Measurements from ENCODE around the gene PAX5. TPM values are rescaled to one million over a fixed set of nuclear protein-coding genes. Genes with fewer than 3 reads are reported as not detected.

Gene PAX5
- polyA plus RNA-seq, 3 donors, result 0.03 to 0.15 TPM; not detected in 1

DNA sequence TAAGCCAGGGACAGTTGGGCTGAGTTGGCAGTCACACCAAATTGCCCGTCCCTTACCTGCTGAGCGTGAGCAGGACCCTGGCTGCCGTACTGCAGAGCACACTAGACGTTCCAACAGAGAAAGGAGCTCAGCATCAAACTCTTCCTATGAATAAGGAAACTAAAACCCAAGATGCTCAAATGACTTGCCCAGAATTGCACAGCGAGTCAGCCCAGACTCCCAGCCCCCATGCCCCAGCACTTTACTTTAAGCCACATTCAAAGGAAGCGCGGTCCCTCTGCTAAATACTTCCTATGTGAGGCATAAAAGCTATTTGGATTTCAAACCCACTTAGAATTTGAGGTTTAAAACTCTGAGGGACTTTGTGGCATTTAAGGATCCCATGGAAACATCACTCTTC, 23.9 kb downstream of the PAX5 start:
- intact Hi-C loops (cut with micrococcal nuclease), result no loop called here
- peaks cover 3% of the 10 kb centered on the region for H3K4me1 Mint-ChIP-seq
- TF ChIP-seq, protein P1, sequence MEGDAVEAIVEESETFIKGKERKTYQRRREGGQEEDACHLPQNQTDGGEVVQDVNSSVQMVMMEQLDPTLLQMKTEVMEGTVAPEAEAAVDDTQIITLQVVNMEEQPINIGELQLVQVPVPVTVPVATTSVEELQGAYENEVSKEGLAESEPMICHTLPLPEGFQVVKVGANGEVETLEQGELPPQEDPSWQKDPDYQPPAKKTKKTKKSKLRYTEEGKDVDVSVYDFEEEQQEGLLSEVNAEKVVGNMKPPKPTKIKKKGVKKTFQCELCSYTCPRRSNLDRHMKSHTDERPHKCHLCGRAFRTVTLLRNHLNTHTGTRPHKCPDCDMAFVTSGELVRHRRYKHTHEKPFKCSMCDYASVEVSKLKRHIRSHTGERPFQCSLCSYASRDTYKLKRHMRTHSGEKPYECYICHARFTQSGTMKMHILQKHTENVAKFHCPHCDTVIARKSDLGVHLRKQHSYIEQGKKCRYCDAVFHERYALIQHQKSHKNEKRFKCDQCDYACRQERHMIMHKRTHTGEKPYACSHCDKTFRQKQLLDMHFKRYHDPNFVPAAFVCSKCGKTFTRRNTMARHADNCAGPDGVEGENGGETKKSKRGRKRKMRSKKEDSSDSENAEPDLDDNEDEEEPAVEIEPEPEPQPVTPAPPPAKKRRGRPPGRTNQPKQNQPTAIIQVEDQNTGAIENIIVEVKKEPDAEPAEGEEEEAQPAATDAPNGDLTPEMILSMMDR (IDR thresholded peaks at IDR 0.05), result no peak
- no peaks in the 10 kb centered on the region for H4K20me1 ChIP-seq (ENCODE audit: insufficient read depth, low read length)
- no peaks in the 10 kb centered on the region for H3K4me1 ChIP-seq (ENCODE audit: control insufficient read depth in 1 of 2, insufficient read depth in 2 of 2, low read length in 2 of 2)
- H3K27me3 ChIP-seq (ENCODE audit: control insufficient read depth in 2 of 2, insufficient read depth in 2 of 2, low read length in 2 of 2), result peaks cover 3 to 58% of the 10 kb centered on the region in 2 donors
- H3K36me3 Mint-ChIP-seq, result peaks cover 0 to under 1% of the 10 kb centered on the region in 2 donors
- WGBS (ENCODE audit: insufficient coverage), result 78% methylated on average over 3 of the region's 7 CpGs
- H2AFZ ChIP-seq (ENCODE audit: insufficient read depth, low read depth, low read length, poor library complexity, severe bottlenecking), result no peak overlapping the region
- H3K9me3 Mint-ChIP-seq, result no peaks in the 10 kb centered on the region
- H3K4me3 ChIP-seq (replicated peaks in 1 of 3; ENCODE audit: low read depth in 2 of 3, low read length in 3 of 3), result no peak overlapping the region
- no peak overlapping the region for H3K4me3 Mint-ChIP-seq
- no peak overlapping the region for H3K4me2 ChIP-seq (replicated peaks; ENCODE audit: extremely low read depth, low read length, poor library complexity, severe bottlenecking)
- H3K79me2 ChIP-seq (ENCODE audit: insufficient read depth, low read length), result no peaks in the 10 kb centered on the region
- DNase-seq, result no peak
- H3K27ac Mint-ChIP-seq, result peak overlapping the region in 1 of 7 donors; percentile 61
- H3K27ac ChIP-seq (ENCODE audit: low read depth in 1 of 2, low read length in 2 of 2), result no peak overlapping the region
- no peak overlapping the region for H3K9ac ChIP-seq (ENCODE audit: insufficient read depth, low read length, poor library complexity, severe bottlenecking)
- H3K36me3 ChIP-seq (replicated peaks in 1 of 2; ENCODE audit: control insufficient read depth in 1 of 2, insufficient read depth in 2 of 2, low read length in 2 of 2), result no peaks in the 10 kb centered on the region
- H3K27me3 Mint-ChIP-seq (ENCODE audit: low read depth in 3 of 3), result peaks cover 34 to 67% (median 37%) of the 10 kb centered on the region in 3 donors
- H3K9me3 ChIP-seq (replicated peaks in 1 of 2; ENCODE audit: control insufficient read depth in 1 of 2, insufficient read depth in 1 of 2, low read length in 2 of 2), result no peaks in the 10 kb centered on the region

DNA sequence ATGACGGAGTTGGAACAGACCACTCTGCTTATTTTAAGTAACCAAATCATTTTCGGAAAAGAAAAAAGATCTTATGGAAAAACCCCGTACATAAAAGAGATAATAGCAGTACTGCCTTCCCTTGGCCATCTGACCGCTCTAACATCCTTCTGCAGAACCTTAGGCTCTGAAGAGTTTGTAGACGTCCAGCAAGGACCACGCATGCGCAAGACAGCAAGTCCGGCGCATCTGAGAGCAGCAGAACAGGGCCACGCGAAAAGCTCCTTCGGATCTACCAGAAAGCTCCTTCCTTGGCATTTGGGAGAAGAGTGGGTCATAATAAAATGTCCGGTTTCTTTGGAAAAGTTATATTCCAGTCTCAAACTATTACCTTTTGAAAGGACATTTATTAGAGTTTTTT, 26.8 kb downstream of the PAX5 start:
- H3K36me3 ChIP-seq (replicated peaks in 1 of 2; ENCODE audit: control insufficient read depth in 1 of 2, insufficient read depth in 2 of 2, low read length in 2 of 2), result no peaks in the 10 kb centered on the region
- H3K27me3 ChIP-seq (ENCODE audit: control insufficient read depth in 2 of 2, insufficient read depth in 2 of 2, low read length in 2 of 2), result peaks cover 23 to 71% of the 10 kb centered on the region in 2 donors
- no peak overlapping the region for H2AFZ ChIP-seq (ENCODE audit: insufficient read depth, low read depth, low read length, poor library complexity, severe bottlenecking)
- H3K9me3 Mint-ChIP-seq, result peaks cover 0 to 6% (median 0%) of the 10 kb centered on the region in 7 donors
- peaks cover 3% of the 10 kb centered on the region for H3K4me1 Mint-ChIP-seq
- H4K20me1 ChIP-seq (ENCODE audit: insufficient read depth, low read length), result no peaks in the 10 kb centered on the region
- H3K4me1 ChIP-seq (ENCODE audit: control insufficient read depth in 1 of 2, insufficient read depth in 2 of 2, low read length in 2 of 2), result no peaks in the 10 kb centered on the region
- no peak overlapping the region for H3K4me3 Mint-ChIP-seq
- TF ChIP-seq, protein P1 (IDR thresholded peaks at IDR 0.05), result no peak
- no peak overlapping the region for H3K4me3 ChIP-seq (replicated peaks in 1 of 3; ENCODE audit: low read depth in 2 of 3, low read length in 3 of 3)
- no peak overlapping the region for H3K27ac Mint-ChIP-seq
- peaks cover 0 to 3% of the 10 kb centered on the region in 2 donors for H3K36me3 Mint-ChIP-seq
- DNase-seq, result no peak
- no peaks in the 10 kb centered on the region for H3K79me2 ChIP-seq (ENCODE audit: insufficient read depth, low read length)
- 94% methylated on average over 4 of the region's 13 CpGs for WGBS (ENCODE audit: insufficient coverage)
- no peak overlapping the region for H3K9ac ChIP-seq (ENCODE audit: insufficient read depth, low read length, poor library complexity, severe bottlenecking)
- peaks cover 48 to 74% (median 55%) of the 10 kb centered on the region in 3 donors for H3K27me3 Mint-ChIP-seq (ENCODE audit: low read depth in 3 of 3)
- peaks cover 0 to 4% of the 10 kb centered on the region in 2 donors for H3K9me3 ChIP-seq (replicated peaks in 1 of 2; ENCODE audit: control insufficient read depth in 1 of 2, insufficient read depth in 1 of 2, low read length in 2 of 2)
- no peak overlapping the region for H3K27ac ChIP-seq (ENCODE audit: low read depth in 1 of 2, low read length in 2 of 2)
- intact Hi-C loops (cut with micrococcal nuclease), result no loop called here
- H3K4me2 ChIP-seq (replicated peaks; ENCODE audit: extremely low read depth, low read length, poor library complexity, severe bottlenecking), result no peak overlapping the region
